Body of pancreas (tissue), 4 donors: Measurements from ENCODE around the gene BLVRA.

ENCODE experiments used
- POLR2A ChIP-seq, 3 donors: fragments of 450-650 bp; IDR thresholded peaks; one replicate each; pipeline ENCODE4 v1.6.1; 2016; ENCODE audit warnings: antibody characterized with exemption in 3 of 3, mild to moderate bottlenecking in 2 of 3
- TF ChIP-seq, protein P1 (sequence below), 7 experiments: fragments of 450-650 bp in 4 of 7; fragments of 200-600 bp in 3 of 7; sonication (generic) in 3 of 7; IDR thresholded peaks; one replicate each; pipeline ENCODE4 v1.5.1; 2016 to 2019; ENCODE audit warnings: antibody characterized with exemption in 7 of 7

DNA sequence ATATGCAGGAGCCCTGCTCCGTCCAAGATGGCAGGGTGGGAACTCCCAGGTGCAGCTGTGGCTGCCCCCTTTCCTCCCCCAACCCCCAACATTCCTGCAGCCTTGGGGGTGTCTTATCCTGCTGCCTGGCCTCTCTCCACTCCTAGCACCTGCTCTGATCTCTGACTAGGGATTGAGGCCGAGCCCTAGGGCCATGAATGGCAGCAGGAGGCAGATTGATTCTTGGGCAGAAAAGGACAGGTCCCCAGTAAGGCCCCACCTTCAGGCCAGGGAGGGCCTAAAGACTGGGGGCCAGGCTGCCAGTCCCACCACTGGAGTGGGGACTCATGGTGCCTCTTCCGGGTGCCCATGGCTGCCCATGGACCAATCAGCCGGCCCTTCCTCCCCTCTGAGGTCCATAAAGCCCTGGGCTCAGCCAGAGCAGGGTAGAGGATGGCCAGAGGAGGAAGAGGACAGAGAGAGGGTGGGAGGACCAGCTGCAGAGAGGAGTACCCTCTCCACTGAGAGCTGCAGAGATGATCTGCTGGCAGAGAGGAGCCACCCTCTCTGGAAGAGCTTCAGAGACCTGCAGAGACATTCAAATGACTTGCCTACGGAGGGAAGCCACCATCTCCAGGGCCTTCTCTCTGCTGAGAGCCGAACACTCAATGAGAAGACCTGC lies 20.9 kb upstream of the BLVRA start:
- TF ChIP-seq, protein P1, sequence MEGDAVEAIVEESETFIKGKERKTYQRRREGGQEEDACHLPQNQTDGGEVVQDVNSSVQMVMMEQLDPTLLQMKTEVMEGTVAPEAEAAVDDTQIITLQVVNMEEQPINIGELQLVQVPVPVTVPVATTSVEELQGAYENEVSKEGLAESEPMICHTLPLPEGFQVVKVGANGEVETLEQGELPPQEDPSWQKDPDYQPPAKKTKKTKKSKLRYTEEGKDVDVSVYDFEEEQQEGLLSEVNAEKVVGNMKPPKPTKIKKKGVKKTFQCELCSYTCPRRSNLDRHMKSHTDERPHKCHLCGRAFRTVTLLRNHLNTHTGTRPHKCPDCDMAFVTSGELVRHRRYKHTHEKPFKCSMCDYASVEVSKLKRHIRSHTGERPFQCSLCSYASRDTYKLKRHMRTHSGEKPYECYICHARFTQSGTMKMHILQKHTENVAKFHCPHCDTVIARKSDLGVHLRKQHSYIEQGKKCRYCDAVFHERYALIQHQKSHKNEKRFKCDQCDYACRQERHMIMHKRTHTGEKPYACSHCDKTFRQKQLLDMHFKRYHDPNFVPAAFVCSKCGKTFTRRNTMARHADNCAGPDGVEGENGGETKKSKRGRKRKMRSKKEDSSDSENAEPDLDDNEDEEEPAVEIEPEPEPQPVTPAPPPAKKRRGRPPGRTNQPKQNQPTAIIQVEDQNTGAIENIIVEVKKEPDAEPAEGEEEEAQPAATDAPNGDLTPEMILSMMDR (IDR thresholded peaks at IDR 0.05), result no peak
- no peak for TF ChIP-seq POLR2A (IDR thresholded peaks at IDR 0.05)
